Endodermal cell (in vitro differentiated cells): Measurements from ENCODE around the gene SNX4. TPM values are rescaled to one million over a fixed set of nuclear protein-coding genes. Genes with fewer than 3 reads are reported as not detected.

Experiments
- DNase-seq: peaks from one replicate; pipeline ENCODE4 v3.0.0-alpha.2; 2017
- H3K27ac ChIP-seq: 2 replicates; pipeline ENCODE4 v1.5.1; 2013; ENCODE audit warnings: mild to moderate bottlenecking, low read depth, low read length, moderate library complexity
- H3K27me3 ChIP-seq: 2 replicates; pipeline ENCODE4 v1.6.1; 2013; ENCODE audit warnings: mild to moderate bottlenecking, low read length, moderate library complexity; ENCODE audit not compliant: insufficient read depth, control insufficient read depth, poor library complexity, severe bottlenecking
- H3K36me3 ChIP-seq: 2 replicates; pipeline ENCODE4 v1.7.0; 2013; ENCODE audit warnings: mild to moderate bottlenecking, low read length, moderate library complexity; ENCODE audit not compliant: control insufficient read depth, insufficient read depth
- H3K4me1 ChIP-seq: one replicate; pipeline ENCODE4 v1.7.0; 2013; ENCODE audit warnings: low read length; ENCODE audit not compliant: control insufficient read depth, insufficient read depth
- H3K4me3 ChIP-seq: 2 replicates; pipeline ENCODE4 v1.5.1; 2013; ENCODE audit warnings: mild to moderate bottlenecking, low read length, moderate library complexity
- H3K9ac ChIP-seq: 2 replicates; pipeline ENCODE4 v1.6.1; 2013; ENCODE audit warnings: mild to moderate bottlenecking, low read length, moderate library complexity; ENCODE audit not compliant: poor library complexity, severe bottlenecking; ENCODE audit errors: extremely low read depth
- H3K9me3 ChIP-seq: 2 replicates; pipeline ENCODE4 v1.6.1; 2013; ENCODE audit warnings: mild to moderate bottlenecking, low read length, moderate library complexity; ENCODE audit not compliant: control insufficient read depth
- H3K27ac Mint-ChIP-seq: 2 replicates; pipeline ENCODE4 v1.8.0; 2020; ENCODE audit warnings: mixed read lengths
- H3K27me3 Mint-ChIP-seq: 2 replicates; pipeline ENCODE4 v1.8.0; 2021; ENCODE audit warnings: mild to moderate bottlenecking, mixed read lengths; ENCODE audit not compliant: insufficient read depth
- H3K36me3 Mint-ChIP-seq: 2 replicates; pipeline ENCODE4 v1.8.0; 2020; ENCODE audit warnings: low read depth, mixed read lengths
- H3K4me1 Mint-ChIP-seq: 2 replicates; pipeline ENCODE4 v1.8.0; 2020; ENCODE audit warnings: mixed read lengths
- H3K4me3 Mint-ChIP-seq: 2 replicates; pipeline ENCODE4 v1.8.0; 2020; ENCODE audit warnings: mild to moderate bottlenecking, moderate library complexity, mixed read lengths
- H3K9me3 Mint-ChIP-seq: 2 replicates; pipeline ENCODE4 v1.8.0; 2020; ENCODE audit warnings: mild to moderate bottlenecking, mixed read lengths
- WGBS, 2 experiments: methylation state at CpG; one replicate each; pipeline versions ENCODE4 v1.1.5 to v1.1.7; 2013; ENCODE audit warnings: missing lambda C conversion rate in 2 of 2, mixed read lengths in 1 of 2; ENCODE audit not compliant: insufficient coverage in 1 of 2, insufficient read length in 1 of 2; 5-methylcytosine and 5-hydroxymethylcytosine counted together
- total RNA-seq, 2 donors: library from RNA; stranded (reverse); fragmentation: NEBNext Ultra II Directional in 1 of 2; extraction: Animal tissue kit (Norgen Biotek cat#: 25700) in 1 of 2; gene quantifications; 2 replicates in 1 of 2; 3 replicates in 1 of 2; pipeline ENCODE4 v1.2.1, GENCODE V29; 2021
- TF ChIP-seq, protein P1 (sequence below): fragments of 200-600 bp; sonication (generic); conservative IDR thresholded peaks from 2 replicates; pipeline ENCODE4 v1.5.0; 2021; ENCODE audit warnings: antibody characterized with exemption, mild to moderate bottlenecking

SNX4 gene
- total RNA-seq, 2 donors from 2014 or later = 33.2 to 33.9 TPM

DNA sequence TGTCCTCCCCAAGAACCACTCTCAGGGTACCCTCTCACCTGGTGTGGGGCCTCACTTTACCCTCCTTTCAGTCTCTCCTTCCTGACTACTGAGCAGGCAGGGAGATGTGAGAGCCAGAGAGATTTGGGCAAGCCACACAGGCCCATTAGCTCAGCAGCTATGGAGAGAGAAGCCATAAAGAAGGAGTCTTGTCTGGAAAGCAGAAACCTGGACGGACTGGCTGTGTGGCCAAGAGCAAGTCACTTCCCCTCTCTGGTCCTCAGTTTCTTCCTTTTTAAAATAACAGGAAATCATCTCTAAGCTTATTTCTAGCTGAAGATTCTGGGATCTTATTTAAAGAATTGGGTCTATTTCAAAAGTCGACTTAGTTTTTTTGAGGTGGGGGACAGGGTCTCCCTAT, 79.0 kb downstream of the SNX4 start:
- Histone ChIP-seq H3K4me3 (no peak overlapping the region), H3K27me3 (no peaks in the 10 kb centered on the region), H3K27ac (no peak overlapping the region), H3K4me1 (no peaks in the 10 kb centered on the region), H3K9me3 (no peaks in the 10 kb centered on the region), H3K36me3 (peaks cover 11% of the 10 kb centered on the region), H3K9ac (no peak overlapping the region)
- TF ChIP-seq, protein P1, sequence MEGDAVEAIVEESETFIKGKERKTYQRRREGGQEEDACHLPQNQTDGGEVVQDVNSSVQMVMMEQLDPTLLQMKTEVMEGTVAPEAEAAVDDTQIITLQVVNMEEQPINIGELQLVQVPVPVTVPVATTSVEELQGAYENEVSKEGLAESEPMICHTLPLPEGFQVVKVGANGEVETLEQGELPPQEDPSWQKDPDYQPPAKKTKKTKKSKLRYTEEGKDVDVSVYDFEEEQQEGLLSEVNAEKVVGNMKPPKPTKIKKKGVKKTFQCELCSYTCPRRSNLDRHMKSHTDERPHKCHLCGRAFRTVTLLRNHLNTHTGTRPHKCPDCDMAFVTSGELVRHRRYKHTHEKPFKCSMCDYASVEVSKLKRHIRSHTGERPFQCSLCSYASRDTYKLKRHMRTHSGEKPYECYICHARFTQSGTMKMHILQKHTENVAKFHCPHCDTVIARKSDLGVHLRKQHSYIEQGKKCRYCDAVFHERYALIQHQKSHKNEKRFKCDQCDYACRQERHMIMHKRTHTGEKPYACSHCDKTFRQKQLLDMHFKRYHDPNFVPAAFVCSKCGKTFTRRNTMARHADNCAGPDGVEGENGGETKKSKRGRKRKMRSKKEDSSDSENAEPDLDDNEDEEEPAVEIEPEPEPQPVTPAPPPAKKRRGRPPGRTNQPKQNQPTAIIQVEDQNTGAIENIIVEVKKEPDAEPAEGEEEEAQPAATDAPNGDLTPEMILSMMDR = no peak
- Mint-ChIP-seq H3K9me3 (peaks cover 7% of the 10 kb centered on the region), H3K36me3 (peaks cover 14% of the 10 kb centered on the region), H3K27ac (no peak overlapping the region), H3K4me3 (no peak overlapping the region), H3K27me3 (no peaks in the 10 kb centered on the region), H3K4me1 (peaks cover 9% of the 10 kb centered on the region)
- no peak for DNase-seq
- WGBS, 2 experiments = 86 to 100% methylated on average over 1 to 2 of the region's 2 CpGs

DNA sequence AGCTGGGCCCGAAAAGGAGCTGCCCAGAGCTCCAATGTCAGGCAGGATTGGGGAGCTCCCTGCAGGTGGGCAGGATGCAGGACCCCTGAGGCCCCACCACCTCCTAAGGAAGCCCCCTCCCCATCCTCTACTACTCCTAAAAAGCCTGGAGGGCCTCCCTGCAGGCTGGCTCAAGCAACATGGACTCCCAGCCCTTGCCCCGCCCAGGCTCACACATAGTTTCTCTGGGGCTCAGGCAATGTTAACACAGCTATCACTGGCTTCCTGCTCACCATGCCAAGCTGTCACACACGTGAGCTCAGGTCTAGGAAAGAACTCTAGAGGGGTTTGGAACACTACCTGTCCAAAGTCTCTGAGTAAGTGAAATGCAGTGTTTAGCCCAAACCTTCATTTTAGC, 79.4 kb downstream of the SNX4 start:
- Mint-ChIP-seq H3K4me3 (no peak overlapping the region), H3K36me3 (peaks cover 14% of the 10 kb centered on the region), H3K27me3 (no peaks in the 10 kb centered on the region), H3K27ac (no peak overlapping the region), H3K9me3 (peaks cover 7% of the 10 kb centered on the region), H3K4me1 (peaks cover 9% of the 10 kb centered on the region)
- Histone ChIP-seq H3K27me3 (no peaks in the 10 kb centered on the region), H3K4me1 (no peaks in the 10 kb centered on the region), H3K36me3 (peaks cover 8% of the 10 kb centered on the region), H3K9ac (no peak overlapping the region), H3K4me3 (no peak overlapping the region), H3K27ac (no peak overlapping the region), H3K9me3 (no peaks in the 10 kb centered on the region)
- 76 to 100% methylated on average over 1 to 3 of the region's 3 CpGs for WGBS, 2 experiments
- peak; percentile 71 for DNase-seq
- TF ChIP-seq, protein P1 = no peak

DNA sequence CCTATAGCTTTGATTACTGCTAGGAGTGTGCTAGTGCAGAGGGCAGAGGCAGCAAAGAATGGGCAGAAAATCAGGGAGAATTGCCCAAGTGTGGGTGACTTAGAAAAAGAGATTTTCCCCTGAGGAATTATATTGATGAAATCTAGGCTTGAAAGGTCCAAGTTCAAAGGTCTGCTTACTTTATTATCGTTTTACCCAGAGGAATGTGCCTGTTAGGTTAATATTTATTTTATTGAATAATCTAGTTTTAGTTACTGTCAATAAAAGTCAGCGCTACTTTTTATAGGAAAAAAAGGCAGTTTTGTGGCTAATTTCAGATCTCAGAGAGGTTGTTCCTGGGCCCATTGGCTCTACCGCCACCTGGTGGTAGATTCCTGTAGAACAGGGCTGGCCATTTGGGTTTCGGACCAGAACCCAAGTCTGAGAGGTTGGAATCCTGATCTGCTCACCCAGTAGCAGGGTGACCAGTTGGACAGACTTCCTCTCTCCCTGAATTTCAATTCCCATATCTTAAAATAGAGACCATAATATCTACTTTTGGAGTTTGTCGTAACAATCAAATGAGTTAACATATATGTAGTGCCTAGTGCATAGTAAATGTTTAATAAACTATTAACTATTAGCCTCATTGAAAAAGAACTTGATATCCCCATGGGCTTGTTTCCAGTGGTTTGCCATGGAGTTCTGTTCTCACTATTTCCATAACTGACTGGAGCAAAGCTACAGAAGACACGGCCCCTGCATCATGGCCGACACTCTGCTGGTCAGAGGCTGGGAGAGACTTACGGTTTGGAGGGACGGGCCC, 82.2 kb downstream of the SNX4 start:
- Mint-ChIP-seq H3K27me3 (no peaks in the 10 kb centered on the region), H3K27ac (no peak overlapping the region), H3K36me3 (peaks cover 4% of the 10 kb centered on the region), H3K4me3 (no peak overlapping the region), H3K4me1 (peaks cover 14% of the 10 kb centered on the region), H3K9me3 (peaks cover 4% of the 10 kb centered on the region)
- TF ChIP-seq, protein P1 = peak; percentile 100
- Histone ChIP-seq H3K36me3 (no peaks in the 10 kb centered on the region), H3K27me3 (no peaks in the 10 kb centered on the region), H3K27ac (no peak overlapping the region), H3K4me1 (no peaks in the 10 kb centered on the region), H3K4me3 (no peak overlapping the region), H3K9me3 (peaks cover 3% of the 10 kb centered on the region), H3K9ac (no peak overlapping the region)
- 10 to 65% methylated on average over 2 to 9 of the region's 9 CpGs for WGBS, 2 experiments
- DNase-seq = peak; percentile 89
